Measurements from ENCODE around the gene ALK. TPM values are rescaled to one million over a fixed set of nuclear protein-coding genes. Genes with fewer than 3 reads are reported as not detected.

The ALK gene
- total RNA-seq, 1 experiment from 2014 or later = 14.7 TPM

DNA sequence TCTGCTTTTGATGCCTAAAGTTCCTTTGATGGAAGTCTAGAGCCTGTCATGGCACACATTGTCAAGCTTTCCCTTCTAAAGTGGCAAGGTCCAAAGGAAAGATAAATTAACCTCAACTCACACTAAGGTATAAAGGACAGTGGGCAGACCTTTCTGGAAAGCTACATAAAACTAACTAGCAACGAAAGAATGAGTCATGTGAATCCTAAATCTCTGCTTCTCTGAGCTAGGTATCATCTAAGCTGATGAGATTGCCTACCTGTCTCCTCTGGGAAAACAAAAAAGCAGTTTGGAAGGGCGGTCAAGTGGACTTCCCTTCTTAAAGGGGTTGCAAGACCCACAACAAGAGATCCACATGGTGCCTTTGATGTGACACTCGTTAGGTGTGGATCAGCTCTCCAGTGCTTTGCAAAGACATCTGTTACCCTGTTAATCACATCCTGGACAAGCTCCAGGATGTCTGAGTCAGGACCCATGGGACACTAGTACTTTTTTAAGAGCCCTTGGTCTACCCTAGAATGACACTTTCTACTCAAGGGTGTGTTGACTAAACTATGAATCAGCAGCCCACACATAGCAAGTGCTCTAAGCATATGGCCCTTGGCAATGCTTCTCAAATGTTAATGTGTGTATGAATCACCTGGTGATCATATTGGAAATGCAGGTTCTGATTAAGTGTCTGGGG lies 173.5 kb downstream of the ALK start:
- CTCF ChIA-PET = no interaction called here
- H3K4me3 ChIP-seq (ENCODE audit: low read depth, low read length, poor library complexity, severe bottlenecking) = no peak overlapping the region
- no peaks in the 10 kb centered on the region for H3K36me3 ChIP-seq (ENCODE audit: insufficient read depth, low read length, poor library complexity, severe bottlenecking)
- no peak overlapping the region for H3K27ac ChIP-seq (ENCODE audit: low read depth, low read length, poor library complexity, severe bottlenecking)
- H3K27me3 ChIP-seq (replicated peaks; ENCODE audit: insufficient read depth, low read depth, low read length, poor library complexity) = no peaks in the 10 kb centered on the region
- TF ChIP-seq CTCF (conservative IDR thresholded peaks at IDR 0.05; ENCODE audit: low read depth, low read length) (no peak), EZH2 (IDR thresholded peaks at IDR 0.05; ENCODE audit: borderline replicate concordance, low read depth, low read length, poor library complexity, severe bottlenecking) (no peak)
- intact Hi-C loops (cut with micrococcal nuclease; ENCODE audit: unreplicated experiment) = loop anchor here (10.0 kb wide), 1 partner anchor 443 kb away; no protein-coding TSS in a partner anchor
- H3K4me1 ChIP-seq (ENCODE audit: insufficient read depth, low read length, poor library complexity, severe bottlenecking) = peaks cover 22% of the 10 kb centered on the region
- no peaks in the 10 kb centered on the region for H3K9me3 ChIP-seq (ENCODE audit: low read depth, low read length, poor library complexity, severe bottlenecking)
- POLR2A ChIA-PET (ENCODE audit: low non-redundant PET) = no interaction called here
- DNase-seq (ENCODE audit: low spot score) = peak; percentile 90
- no TSS peak for BruUV-seq (replicated peaks)

DNA sequence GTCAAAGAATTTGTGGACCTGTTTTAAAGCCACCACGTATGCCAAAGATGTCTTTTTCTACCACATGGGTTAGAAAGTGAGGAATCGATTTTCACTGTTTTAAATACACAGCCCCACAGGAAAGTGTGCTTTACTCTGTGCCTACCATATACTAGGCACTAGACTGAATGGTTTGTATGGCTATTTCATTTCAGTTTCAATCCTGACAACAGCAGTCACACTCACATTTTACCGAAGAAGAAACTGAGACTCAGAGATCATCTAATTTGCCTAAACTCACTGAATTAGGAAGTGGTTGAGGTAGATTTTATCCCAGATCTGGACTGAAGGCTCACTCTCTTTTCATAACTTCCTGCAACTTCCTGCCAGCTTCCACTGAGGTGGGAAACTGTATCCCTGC lies 176.4 kb downstream of the ALK start:
- peaks cover 22% of the 10 kb centered on the region for H3K4me1 ChIP-seq (ENCODE audit: insufficient read depth, low read length, poor library complexity, severe bottlenecking)
- H3K27me3 ChIP-seq (replicated peaks; ENCODE audit: insufficient read depth, low read depth, low read length, poor library complexity) = no peaks in the 10 kb centered on the region
- POLR2A ChIA-PET (ENCODE audit: low non-redundant PET) = no interaction called here
- no peak for TF ChIP-seq CTCF (conservative IDR thresholded peaks at IDR 0.05; ENCODE audit: low read depth, low read length)
- no peak for TF ChIP-seq EZH2 (IDR thresholded peaks at IDR 0.05; ENCODE audit: borderline replicate concordance, low read depth, low read length, poor library complexity, severe bottlenecking)
- H3K9me3 ChIP-seq (ENCODE audit: low read depth, low read length, poor library complexity, severe bottlenecking) = no peaks in the 10 kb centered on the region
- H3K4me3 ChIP-seq (ENCODE audit: low read depth, low read length, poor library complexity, severe bottlenecking) = no peak overlapping the region
- no peak for DNase-seq (ENCODE audit: low spot score)
- CTCF ChIA-PET = no interaction called here
- intact Hi-C loops (cut with micrococcal nuclease; ENCODE audit: unreplicated experiment) = loop anchor here (10.0 kb wide), 1 partner anchor 440 kb away; no protein-coding TSS in a partner anchor
- H3K36me3 ChIP-seq (ENCODE audit: insufficient read depth, low read length, poor library complexity, severe bottlenecking) = no peaks in the 10 kb centered on the region
- BruUV-seq (replicated peaks) = no TSS peak
- H3K27ac ChIP-seq (ENCODE audit: low read depth, low read length, poor library complexity, severe bottlenecking) = no peak overlapping the region

GRCh38 chr2:29743516-29743915 lies 177.9 kb downstream of the ALK start:
- Histone ChIP-seq H3K4me3 (ENCODE audit: low read depth, low read length, poor library complexity, severe bottlenecking) (no peak overlapping the region), H3K27me3 (replicated peaks; ENCODE audit: insufficient read depth, low read depth, low read length, poor library complexity) (no peaks in the 10 kb centered on the region), H3K36me3 (ENCODE audit: insufficient read depth, low read length, poor library complexity, severe bottlenecking) (no peaks in the 10 kb centered on the region), H3K9me3 (ENCODE audit: low read depth, low read length, poor library complexity, severe bottlenecking) (no peaks in the 10 kb centered on the region), H3K27ac (ENCODE audit: low read depth, low read length, poor library complexity, severe bottlenecking) (no peak overlapping the region), H3K4me1 (ENCODE audit: insufficient read depth, low read length, poor library complexity, severe bottlenecking) (peaks cover 12% of the 10 kb centered on the region)
- no peak for DNase-seq (ENCODE audit: low spot score)
- ChIA-PET POLR2A (ENCODE audit: low non-redundant PET) (no interaction called here), CTCF (no interaction called here)
- TF ChIP-seq CTCF (conservative IDR thresholded peaks at IDR 0.05; ENCODE audit: low read depth, low read length) (no peak), EZH2 (IDR thresholded peaks at IDR 0.05; ENCODE audit: borderline replicate concordance, low read depth, low read length, poor library complexity, severe bottlenecking) (no peak)
- intact Hi-C loops (cut with micrococcal nuclease; ENCODE audit: unreplicated experiment) = loop anchor here (10.0 kb wide), 1 partner anchor 439 kb away; no protein-coding TSS in a partner anchor
- no TSS peak for BruUV-seq (replicated peaks)

All from A673 (cell line).